HepG2 (cell line): ENCODE data around the gene MYRIP. TPM values are rescaled to one million over a fixed set of nuclear protein-coding genes. Genes with fewer than 3 reads are reported as not detected.

ENCODE experiments used
- ATAC-seq: fragments of 200-7000 bp; cut with Tn5 transposase; 3 replicates; pipeline ENCODE4 v1.9.1; 2020; ENCODE audit warnings: mild to moderate bottlenecking, moderate library complexity
- BruUV-seq: library from RNA; stranded (reverse); fragments of 400-500 nt; replicated peaks from 2 replicates; lab custom pipeline; 2021; lab: Mats Ljungman, UMichigan
- CTCF ChIA-PET: fragments of 300-600 bp; formaldehyde crosslinking; extraction: SDS; loops from one replicate; lab custom pipeline; 2021; ENCODE audit warnings: low total read pairs, inconsistent platforms, low intra/inter-chr PET ratio; lab: Yijun Ruan, JAX
- POLR2A ChIA-PET: fragments of 350-600 bp; sonication (Branson Sonifier 250); formaldehyde crosslinking; loops from one replicate; lab custom pipeline; 2020; ENCODE audit warnings: antibody characterized with exemption, inconsistent platforms; lab: Yijun Ruan, JAX
- DNase-seq: peaks from one replicate; pipeline ENCODE4 v3.0.0-alpha.2; 2015; ENCODE audit warnings: low spot score
- FAIRE-seq: peaks from 3 replicates; lab custom pipeline; 2011; peaks lifted over from hg19 to GRCh38; lab: Jason Lieb, UNC
- H2AFZ ChIP-seq: one replicate; pipeline ENCODE4 v1.6.1; 2011; ENCODE audit warnings: low read length, inconsistent platforms
- H3K27ac ChIP-seq: fragments of 300-600 bp; 3 replicates; pipeline ENCODE4 v1.8.0; 2011; ENCODE audit warnings: mixed run types, mild to moderate bottlenecking, mixed read lengths, low read length, inconsistent platforms; ENCODE audit not compliant: insufficient read depth; ENCODE audit errors: extremely low read length
- H3K27me3 ChIP-seq, 2 experiments: fragments of 200-600 bp in 1 of 2; 2 replicates in 1 of 2; 3 replicates in 1 of 2; pipeline versions ENCODE4 v1.6.0 to v1.8.0; 2011; ENCODE audit warnings: low read length in 2 of 2, mild to moderate bottlenecking in 2 of 2, moderate library complexity in 2 of 2, inconsistent platforms in 1 of 2; ENCODE audit not compliant: insufficient read depth in 2 of 2, control insufficient read depth in 1 of 2
- H3K36me3 ChIP-seq, 2 experiments: fragments of 200-600 bp in 1 of 2; replicated peaks in 1 of 2; 2 replicates in 1 of 2; 3 replicates in 1 of 2; pipeline versions ENCODE4 v1.5.1 to v1.8.0; 2011; ENCODE audit warnings: low read length in 2 of 2, inconsistent platforms in 1 of 2; ENCODE audit not compliant: insufficient read depth in 2 of 2, control insufficient read depth in 1 of 2
- H3K4me1 ChIP-seq: 2 replicates; pipeline ENCODE4 v1.5.1; 2012; ENCODE audit warnings: low read length, inconsistent platforms; ENCODE audit not compliant: insufficient read depth
- H3K4me2 ChIP-seq: 2 replicates; pipeline ENCODE4 v1.6.0; 2011; ENCODE audit warnings: low read depth, low read length, inconsistent platforms
- H3K4me3 ChIP-seq, 3 experiments: fragments of 200-600 bp in 1 of 3; sonication (generic), shearing (Covaris generic) in 1 of 3; replicated peaks in 1 of 3; 2 replicates each; pipeline ENCODE4 v1.5.1; 2011 to 2016; ENCODE audit warnings: low read length in 3 of 3, inconsistent platforms in 2 of 3, low read depth in 2 of 3, mild to moderate bottlenecking in 2 of 3, control low read depth in 1 of 3, mixed read lengths in 1 of 3; ENCODE audit not compliant: insufficient read depth in 1 of 3
- H3K79me2 ChIP-seq: one replicate; pipeline ENCODE4 v1.6.1; 2011; ENCODE audit warnings: low read length, inconsistent platforms; ENCODE audit not compliant: insufficient read depth
- H3K9ac ChIP-seq: 2 replicates; pipeline ENCODE4 v1.6.0; 2011; ENCODE audit warnings: mild to moderate bottlenecking, low read depth, low read length, inconsistent platforms; ENCODE audit not compliant: insufficient read depth
- H3K9me3 ChIP-seq: 2 replicates; pipeline ENCODE4 v1.5.1; 2012; ENCODE audit warnings: mild to moderate bottlenecking, low read length
- H4K20me1 ChIP-seq: 2 replicates; pipeline ENCODE4 v1.6.0; 2011; ENCODE audit warnings: inconsistent platforms, mild to moderate bottlenecking, low read length, moderate library complexity; ENCODE audit not compliant: insufficient read depth
- ATF6 ChIP-seq: sonication (generic); formaldehyde crosslinking; conservative IDR thresholded peaks from 2 replicates; pipeline ENCODE4 v1.4.0; 2020; ENCODE audit warnings: missing genetic modification reagents
- NRL ChIP-seq: sonication (generic); formaldehyde crosslinking; IDR thresholded peaks from 2 replicates; pipeline ENCODE4 v1.5.0; 2020; ENCODE audit warnings: missing genetic modification reagents, mild to moderate bottlenecking, moderate library complexity, borderline replicate concordance
- RBM22 ChIP-seq: fragments of 200-400 bp; formaldehyde crosslinking; optimal IDR thresholded peaks from 2 replicates; pipeline ENCODE3; 2017; ENCODE audit warnings: mild to moderate bottlenecking, low read length, moderate library complexity
- ZBTB7A ChIP-seq: sonication (generic); formaldehyde crosslinking; IDR thresholded peaks from 2 replicates; pipeline ENCODE4 v1.8.0; 2022; ENCODE audit warnings: mild to moderate bottlenecking, missing genetic modification reagents
- ZFAT ChIP-seq: sonication (generic); formaldehyde crosslinking; conservative IDR thresholded peaks from 2 replicates; pipeline ENCODE4 v1.8.1; 2023; ENCODE audit warnings: missing genetic modification reagents, inconsistent platforms
- WGBS: methylation state at CpG from one replicate; pipeline ENCODE4 v1.1.6; 2017; ENCODE audit warnings: low lambda C conversion rate; 5-methylcytosine and 5-hydroxymethylcytosine counted together
- in situ Hi-C: cut with HindIII; loops from 2 replicates; pipeline ENCODE4 v1.10.0; 2017; ENCODE audit warnings: low pct_unique_long_range_greater_than_20kb; ENCODE audit not compliant: extremely low pct_ligation_motif_present
- intact Hi-C: fragments of 100-400 bp; cut with micrococcal nuclease; formaldehyde crosslinking; loops from one replicate; pipeline ENCODE4 v1.10.0; 2022; ENCODE audit not compliant: unreplicated experiment
- polyA plus RNA-seq, 8 experiments: library from polyadenylated mRNA; depleted of rRNA in 3 of 8; stranded (reverse) in 7 of 8; unstranded in 1 of 8; fragments of >200 nt; fragmentation: Illumina TruSeq in 4 of 8; extraction: Trizol in 4 of 8; gene quantifications; 2 replicates each; pipeline versions ENCODE4 v1.2.1 to v1.2.3, GENCODE V29; 2011 to 2016; ENCODE audit warnings: low read depth in 4 of 8, missing spikeins in 1 of 8, mixed read lengths in 1 of 8; ENCODE audit not compliant: insufficient read depth in 1 of 8
- total RNA-seq, 5 experiments: library from RNA; depleted of rRNA; stranded (reverse); fragments of >200 nt; fragmentation: Illumina TruSeq; extraction: Trizol; gene quantifications; 2 replicates each; pipeline ENCODE4 v1.2.3, GENCODE V29; 2016; ENCODE audit warnings: low read depth in 1 of 5
- TF ChIP-seq, protein P1 (sequence below): fragments of 450-650 bp; IDR thresholded peaks from 2 replicates; pipeline ENCODE4 v1.6.1; 2016

The MYRIP gene
- total and polyA plus RNA-seq, 2 of the 13 experiments (the other 11 are each of a cell fraction or from before 2014, with no cell fraction given), result 0.64 to 0.84 TPM

- ChIA-PET CTCF (no interaction called here), POLR2A (no interaction called here)
- no peak overlapping the region for H3K4me2 ChIP-seq
- in situ Hi-C loops, result no loop called here
- H3K27me3 ChIP-seq, result no peaks in the 10 kb centered on the region
- TF ChIP-seq RBM22 (no peak), ZFAT (no peak), ATF6 (no peak), ZBTB7A (CRISPR knock-in tag) (no peak), NRL (CRISPR knock-in tag) (no peak)
- TF ChIP-seq, protein P1, sequence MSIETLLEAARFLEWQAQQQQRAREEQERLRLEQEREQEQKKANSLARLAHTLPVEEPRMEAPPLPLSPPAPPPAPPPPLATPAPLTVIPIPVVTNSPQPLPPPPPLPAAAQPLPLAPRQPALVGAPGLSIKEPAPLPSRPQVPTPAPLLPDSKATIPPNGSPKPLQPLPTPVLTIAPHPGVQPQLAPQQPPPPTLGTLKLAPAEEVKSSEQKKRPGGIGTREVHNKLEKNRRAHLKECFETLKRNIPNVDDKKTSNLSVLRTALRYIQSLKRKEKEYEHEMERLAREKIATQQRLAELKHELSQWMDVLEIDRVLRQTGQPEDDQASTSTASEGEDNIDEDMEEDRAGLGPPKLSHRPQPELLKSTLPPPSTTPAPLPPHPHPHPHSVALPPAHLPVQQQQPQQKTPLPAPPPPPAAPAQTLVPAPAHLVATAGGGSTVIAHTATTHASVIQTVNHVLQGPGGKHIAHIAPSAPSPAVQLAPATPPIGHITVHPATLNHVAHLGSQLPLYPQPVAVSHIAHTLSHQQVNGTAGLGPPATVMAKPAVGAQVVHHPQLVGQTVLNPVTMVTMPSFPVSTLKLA, result no peak
- ATAC-seq (no peak), FAIRE-seq (no peak), DNase-seq (peak; percentile 9)
- no peaks in the 10 kb centered on the region for H3K9me3 ChIP-seq
- H3K27ac ChIP-seq, result no peak overlapping the region
- H3K4me1 ChIP-seq, result no peaks in the 10 kb centered on the region
- H3K4me3 ChIP-seq, result no peak overlapping the region
- intact Hi-C loops, result no loop called here
- WGBS, result 55% methylated on average over 4 of the region's 4 CpGs
- no TSS peak for BruUV-seq
- no peaks in the 10 kb centered on the region for H3K36me3 ChIP-seq
- H2AFZ ChIP-seq, result no peak overlapping the region
- no peaks in the 10 kb centered on the region for H4K20me1 ChIP-seq
- no peaks in the 10 kb centered on the region for H3K79me2 ChIP-seq
- H3K9ac ChIP-seq, result no peak overlapping the region
These were observed 269.9 kb downstream of the MYRIP start for GRCh38 chr3:40079203-40079846.
